GM12872 (cell line): ENCODE data around the gene CELSR3.

Experiments used
- TF ChIP-seq, protein P1 (sequence below): IDR thresholded peaks from 3 replicates; pipeline ENCODE4 v1.5.1; 2011; ENCODE audit warnings: low read depth, mild to moderate bottlenecking, low read length, moderate library complexity; ENCODE audit not compliant: insufficient read depth

The CELSR3 gene, protein sequence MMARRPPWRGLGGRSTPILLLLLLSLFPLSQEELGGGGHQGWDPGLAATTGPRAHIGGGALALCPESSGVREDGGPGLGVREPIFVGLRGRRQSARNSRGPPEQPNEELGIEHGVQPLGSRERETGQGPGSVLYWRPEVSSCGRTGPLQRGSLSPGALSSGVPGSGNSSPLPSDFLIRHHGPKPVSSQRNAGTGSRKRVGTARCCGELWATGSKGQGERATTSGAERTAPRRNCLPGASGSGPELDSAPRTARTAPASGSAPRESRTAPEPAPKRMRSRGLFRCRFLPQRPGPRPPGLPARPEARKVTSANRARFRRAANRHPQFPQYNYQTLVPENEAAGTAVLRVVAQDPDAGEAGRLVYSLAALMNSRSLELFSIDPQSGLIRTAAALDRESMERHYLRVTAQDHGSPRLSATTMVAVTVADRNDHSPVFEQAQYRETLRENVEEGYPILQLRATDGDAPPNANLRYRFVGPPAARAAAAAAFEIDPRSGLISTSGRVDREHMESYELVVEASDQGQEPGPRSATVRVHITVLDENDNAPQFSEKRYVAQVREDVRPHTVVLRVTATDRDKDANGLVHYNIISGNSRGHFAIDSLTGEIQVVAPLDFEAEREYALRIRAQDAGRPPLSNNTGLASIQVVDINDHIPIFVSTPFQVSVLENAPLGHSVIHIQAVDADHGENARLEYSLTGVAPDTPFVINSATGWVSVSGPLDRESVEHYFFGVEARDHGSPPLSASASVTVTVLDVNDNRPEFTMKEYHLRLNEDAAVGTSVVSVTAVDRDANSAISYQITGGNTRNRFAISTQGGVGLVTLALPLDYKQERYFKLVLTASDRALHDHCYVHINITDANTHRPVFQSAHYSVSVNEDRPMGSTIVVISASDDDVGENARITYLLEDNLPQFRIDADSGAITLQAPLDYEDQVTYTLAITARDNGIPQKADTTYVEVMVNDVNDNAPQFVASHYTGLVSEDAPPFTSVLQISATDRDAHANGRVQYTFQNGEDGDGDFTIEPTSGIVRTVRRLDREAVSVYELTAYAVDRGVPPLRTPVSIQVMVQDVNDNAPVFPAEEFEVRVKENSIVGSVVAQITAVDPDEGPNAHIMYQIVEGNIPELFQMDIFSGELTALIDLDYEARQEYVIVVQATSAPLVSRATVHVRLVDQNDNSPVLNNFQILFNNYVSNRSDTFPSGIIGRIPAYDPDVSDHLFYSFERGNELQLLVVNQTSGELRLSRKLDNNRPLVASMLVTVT (N-terminal part only)

GRCh38 chr3:48662753-48663488, at the start of gene CELSR3:
CELSR3 (minus strand) TSS chr3:48662886; CDS start chr3:48662634, 252 bp downstream.
- TF ChIP-seq, protein P1, sequence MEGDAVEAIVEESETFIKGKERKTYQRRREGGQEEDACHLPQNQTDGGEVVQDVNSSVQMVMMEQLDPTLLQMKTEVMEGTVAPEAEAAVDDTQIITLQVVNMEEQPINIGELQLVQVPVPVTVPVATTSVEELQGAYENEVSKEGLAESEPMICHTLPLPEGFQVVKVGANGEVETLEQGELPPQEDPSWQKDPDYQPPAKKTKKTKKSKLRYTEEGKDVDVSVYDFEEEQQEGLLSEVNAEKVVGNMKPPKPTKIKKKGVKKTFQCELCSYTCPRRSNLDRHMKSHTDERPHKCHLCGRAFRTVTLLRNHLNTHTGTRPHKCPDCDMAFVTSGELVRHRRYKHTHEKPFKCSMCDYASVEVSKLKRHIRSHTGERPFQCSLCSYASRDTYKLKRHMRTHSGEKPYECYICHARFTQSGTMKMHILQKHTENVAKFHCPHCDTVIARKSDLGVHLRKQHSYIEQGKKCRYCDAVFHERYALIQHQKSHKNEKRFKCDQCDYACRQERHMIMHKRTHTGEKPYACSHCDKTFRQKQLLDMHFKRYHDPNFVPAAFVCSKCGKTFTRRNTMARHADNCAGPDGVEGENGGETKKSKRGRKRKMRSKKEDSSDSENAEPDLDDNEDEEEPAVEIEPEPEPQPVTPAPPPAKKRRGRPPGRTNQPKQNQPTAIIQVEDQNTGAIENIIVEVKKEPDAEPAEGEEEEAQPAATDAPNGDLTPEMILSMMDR, result no peak

GRCh38 chr3:48711727-48712126, 49.0 kb upstream of the CELSR3 start:
- TF ChIP-seq, protein P1, result no peak

- TF ChIP-seq, protein P1, result no peak
These were observed 46.4 kb upstream of the CELSR3 start for GRCh38 chr3:48709051-48709461.

DNA sequence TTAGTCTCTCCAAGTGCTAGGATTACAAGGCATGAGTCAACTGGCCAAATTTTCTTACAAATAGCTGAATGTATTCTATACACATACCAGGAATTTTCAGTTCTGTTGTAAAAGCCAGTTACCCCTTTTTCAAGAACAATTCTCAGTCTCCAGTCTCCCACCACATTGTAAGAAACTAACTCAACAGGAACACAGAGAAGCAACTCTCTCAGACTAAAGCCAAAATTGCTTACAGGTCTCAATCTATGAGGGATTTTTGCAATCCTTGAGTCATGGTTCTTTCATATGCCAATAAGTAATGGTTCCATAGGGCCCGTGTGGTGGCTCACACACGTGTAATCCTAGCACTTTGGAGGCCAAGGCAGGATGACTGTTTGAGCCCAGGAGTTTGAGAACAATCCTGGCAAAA, 45.8 kb upstream of the CELSR3 start:
- TF ChIP-seq, protein P1, result no peak

DNA sequence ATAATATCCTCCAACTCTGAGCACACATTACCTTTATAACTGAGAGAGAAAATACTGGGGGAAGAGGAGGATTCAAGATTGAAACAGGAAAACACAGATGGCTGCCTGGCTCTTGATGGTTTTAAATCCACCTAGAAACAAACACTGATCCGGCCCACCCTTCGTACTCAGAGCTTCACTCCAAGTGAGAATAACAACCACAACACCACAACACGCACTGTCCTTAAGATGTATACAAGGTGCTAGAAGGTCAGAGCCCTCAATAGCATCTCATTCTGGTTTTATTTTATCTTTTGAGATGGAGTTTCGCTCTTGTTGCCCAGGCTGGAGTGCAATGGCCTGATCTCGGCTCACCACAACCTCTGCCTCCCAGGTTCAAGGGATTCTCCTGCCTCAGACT, 44.5 kb upstream of the CELSR3 start:
- TF ChIP-seq, protein P1, result no peak

DNA sequence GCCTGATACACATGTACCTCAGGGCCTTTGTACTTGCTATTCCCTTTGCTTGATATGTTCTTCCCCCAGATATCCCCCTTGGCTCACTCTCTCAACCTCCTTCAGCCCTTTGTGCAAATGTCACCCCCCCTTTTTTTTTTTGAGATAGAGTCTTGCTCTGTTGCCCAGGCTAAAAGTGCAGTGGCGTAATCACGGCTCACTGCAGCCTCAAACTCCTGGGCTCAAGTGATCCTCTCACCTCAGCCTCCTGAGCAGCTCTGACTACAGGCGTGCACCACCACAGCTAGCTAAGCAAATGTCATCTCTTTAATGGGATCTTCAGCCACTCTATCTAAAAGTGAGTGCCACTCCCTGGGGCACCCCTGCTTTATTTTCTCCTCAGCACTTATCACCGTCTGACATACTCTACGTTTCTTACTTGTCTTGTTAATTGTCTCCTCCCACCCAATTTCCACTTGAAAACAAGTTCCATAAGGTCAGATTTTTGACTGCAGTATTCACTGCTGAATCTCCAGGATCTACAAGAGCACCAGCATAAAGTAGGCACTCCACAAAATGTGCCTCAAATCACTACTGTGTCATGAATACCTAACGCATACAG, 39.7 kb upstream of the CELSR3 start:
- TF ChIP-seq, protein P1, result no peak
